Ectodermal cell (in vitro differentiated cells): ENCODE data around the gene WT1. TPM values are rescaled to one million over a fixed set of nuclear protein-coding genes. Genes with fewer than 3 reads are reported as not detected.
"Not testable (repeated sequence)": the region's sequence is repeated elsewhere in the genome, so short reads cannot be mapped to it uniquely, and the experiment has no call there.

Experiments
- H3K27ac ChIP-seq: 2 replicates; pipeline ENCODE4 v1.7.0; 2013; ENCODE audit warnings: mild to moderate bottlenecking, low read depth, low read length; ENCODE audit not compliant: insufficient read depth, poor library complexity, severe bottlenecking
- H3K27me3 ChIP-seq: 2 replicates; pipeline ENCODE4 v1.7.0; 2013; ENCODE audit warnings: mild to moderate bottlenecking, low read length; ENCODE audit not compliant: insufficient read depth, control insufficient read depth, poor library complexity, severe bottlenecking
- H3K36me3 ChIP-seq: one replicate; pipeline ENCODE4 v1.7.0; 2013; ENCODE audit warnings: low read length; ENCODE audit not compliant: control insufficient read depth, insufficient read depth
- H3K4me1 ChIP-seq: one replicate; pipeline ENCODE4 v1.7.0; 2013; ENCODE audit warnings: low read length; ENCODE audit not compliant: control insufficient read depth, insufficient read depth
- H3K4me3 ChIP-seq: 2 replicates; pipeline ENCODE4 v1.7.0; 2013; ENCODE audit warnings: low read depth, low read length, control low read depth; ENCODE audit not compliant: insufficient read depth
- H3K9me3 ChIP-seq: 2 replicates; pipeline ENCODE4 v1.7.0; 2013; ENCODE audit warnings: mild to moderate bottlenecking, low read length, moderate library complexity; ENCODE audit not compliant: control insufficient read depth
- WGBS, 2 experiments: methylation state at CpG; one replicate each; pipeline ENCODE4 v1.1.7; 2013; ENCODE audit warnings: missing lambda C conversion rate in 2 of 2; 5-methylcytosine and 5-hydroxymethylcytosine counted together
- polyA plus RNA-seq, 4 experiments: library from polyadenylated mRNA; stranded (reverse); fragments of 50-300 nt; gene quantifications; one replicate each; pipeline ENCODE4 v1.2.3, GENCODE V29; 2013

WT1 gene
- not detected for polyA plus RNA-seq (2013, experiment 1 of 4)
- polyA plus RNA-seq (2013, experiment 2 of 4): not detected
- polyA plus RNA-seq (2013, experiment 3 of 4): not detected
- not detected for polyA plus RNA-seq (2013, experiment 4 of 4)

DNA sequence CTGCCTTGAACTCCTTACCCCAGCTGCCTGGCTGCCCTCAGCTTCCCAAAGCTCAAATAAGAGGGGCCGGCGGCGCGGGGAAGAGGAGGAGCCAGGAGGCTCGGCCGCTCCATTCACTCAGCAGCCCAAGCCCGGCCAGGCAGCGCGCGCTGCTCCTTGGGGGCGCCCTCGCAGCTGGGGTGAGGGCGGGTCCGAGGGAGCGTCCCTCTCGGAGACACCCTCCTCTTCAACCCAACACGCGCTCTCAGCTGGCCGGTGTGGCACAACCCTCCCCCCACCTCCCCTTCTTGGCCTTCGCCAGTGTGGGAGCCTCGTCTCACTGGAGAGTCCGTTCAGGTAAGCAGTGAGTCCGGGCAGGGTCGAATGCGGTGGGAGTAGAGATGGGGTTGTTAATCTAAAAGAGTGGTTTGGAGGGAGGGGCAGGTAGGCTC, at the start of gene WT1:
Gene WT1 (minus strand): TSS at position 29 of the 431 bp plus-strand sequence.
- no peak within 1 kb of the TSS for H3K4me3 ChIP-seq
- no peaks in the 10 kb centered on the region for H3K9me3 ChIP-seq
- no peaks in the 10 kb centered on the region for H3K36me3 ChIP-seq
- H3K4me1 ChIP-seq: peaks cover 12% of the 10 kb centered on the region
- H3K27me3 ChIP-seq: peaks cover 100% of the 10 kb centered on the region
- WGBS, 2 experiments: 1% methylated on average over 24 to 25 of the region's 25 CpGs
- no peak within 1 kb of the TSS for H3K27ac ChIP-seq

DNA sequence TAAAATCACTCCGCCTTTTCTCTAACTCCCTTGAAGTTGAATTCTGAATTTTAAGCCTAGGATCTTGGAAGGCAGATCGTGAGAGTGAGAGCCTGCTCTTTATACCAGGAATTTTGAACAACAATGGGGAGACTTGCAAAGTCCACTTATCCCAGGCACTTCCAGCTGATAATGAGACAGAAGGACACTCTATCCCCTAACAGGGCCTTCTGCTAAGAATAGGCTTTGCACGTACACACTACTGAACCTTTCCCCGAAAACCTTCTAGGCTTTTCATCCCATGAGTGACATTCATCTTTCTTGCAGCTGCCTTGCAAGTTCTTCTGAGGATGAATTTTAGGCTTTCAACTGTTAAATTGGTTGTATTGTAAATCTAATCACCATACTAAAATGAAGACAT, 44.0 kb upstream of the WT1 start:
- Histone ChIP-seq H3K36me3 (no peaks in the 10 kb centered on the region), H3K27me3 (no peaks in the 10 kb centered on the region), H3K4me3 (no peak overlapping the region), H3K27ac (no peak overlapping the region), H3K4me1 (no peaks in the 10 kb centered on the region), H3K9me3 (no peaks in the 10 kb centered on the region)
- WGBS, 2 experiments: 59 to 67% methylated on average over 4 of the region's 4 CpGs

DNA sequence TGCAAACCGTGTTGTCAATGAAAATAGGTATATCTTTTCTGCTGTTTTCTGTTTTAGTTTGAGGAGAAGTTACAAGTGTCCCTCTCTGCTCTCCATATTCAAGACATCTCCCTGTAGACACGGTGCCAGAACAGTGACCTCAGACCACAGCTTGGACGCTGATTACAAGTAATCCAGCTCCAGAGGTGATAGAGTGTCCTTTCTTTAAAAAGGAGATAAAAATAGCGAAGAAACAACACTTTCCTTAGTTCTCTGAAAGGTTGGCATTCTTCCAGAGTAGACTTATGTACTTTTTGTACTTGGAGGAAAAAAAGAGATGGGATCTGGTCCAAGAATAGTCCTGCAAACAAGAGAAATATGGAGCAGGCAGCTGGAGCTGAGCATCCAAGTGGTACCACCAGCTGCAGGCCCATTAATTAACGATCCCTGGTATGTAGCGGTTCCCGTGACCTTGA, 43.0 kb upstream of the WT1 start:
- Histone ChIP-seq H3K4me1 (no peaks in the 10 kb centered on the region), H3K4me3 (no peak overlapping the region), H3K9me3 (no peaks in the 10 kb centered on the region), H3K36me3 (no peaks in the 10 kb centered on the region), H3K27me3 (no peaks in the 10 kb centered on the region), H3K27ac (no peak overlapping the region)
- WGBS, 2 experiments: 91 to 92% methylated on average over 7 of the region's 7 CpGs

DNA sequence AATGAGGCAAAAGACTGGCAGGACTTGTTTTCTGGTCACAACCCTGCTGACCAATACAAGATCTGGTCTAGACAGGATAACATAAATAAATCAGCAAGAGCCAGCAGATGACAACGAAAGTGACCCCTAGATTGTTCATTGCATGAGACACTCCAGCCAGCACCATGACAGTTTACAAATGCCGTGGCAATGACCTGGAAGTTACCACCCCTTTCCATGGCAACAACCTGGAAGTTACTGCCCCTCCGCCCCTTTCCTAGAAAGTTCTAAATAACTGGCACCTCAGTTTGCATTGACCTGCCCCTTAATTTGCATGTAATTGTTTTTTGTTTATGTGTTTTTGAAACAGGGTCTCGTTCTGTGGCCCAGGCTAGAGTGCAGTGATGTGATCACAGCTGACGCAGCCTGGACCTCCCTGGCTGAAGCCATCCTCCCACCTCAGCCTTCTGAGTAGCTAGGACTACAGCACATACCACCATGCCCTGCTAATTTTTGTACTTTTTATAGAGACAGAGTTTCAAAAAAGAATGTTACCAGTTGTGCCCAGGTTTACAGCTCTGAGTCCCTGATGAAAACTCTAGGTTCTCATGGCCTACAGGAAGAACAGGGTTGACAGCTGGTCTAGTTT, 38.1 kb upstream of the WT1 start:
- Histone ChIP-seq H3K27ac (no peak overlapping the region), H3K9me3 (no peaks in the 10 kb centered on the region), H3K36me3 (no peaks in the 10 kb centered on the region), H3K4me3 (no peak overlapping the region), H3K27me3 (no peaks in the 10 kb centered on the region), H3K4me1 (no peaks in the 10 kb centered on the region)
- 88 to 95% methylated on average over 5 of the region's 5 CpGs for WGBS, 2 experiments

DNA sequence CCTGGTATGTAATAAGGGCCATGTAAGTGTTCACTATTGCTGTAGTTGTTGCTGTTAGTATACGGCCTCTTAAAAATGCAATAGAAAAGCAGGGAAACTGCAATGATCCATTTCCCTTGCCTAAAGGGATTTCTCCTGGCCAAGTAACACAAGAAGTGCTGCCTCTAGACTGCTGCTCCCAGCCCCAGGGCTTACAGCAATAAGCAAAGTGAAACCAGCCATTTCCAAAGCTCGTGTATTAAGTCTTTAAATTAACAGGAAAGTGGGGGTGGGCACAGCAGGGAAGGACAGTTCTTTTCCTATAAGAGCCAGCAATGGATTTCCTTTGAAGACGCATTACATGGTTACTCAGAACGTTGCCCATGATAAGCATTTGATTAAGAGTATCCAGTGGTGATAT, 36.9 kb upstream of the WT1 start:
- no peak overlapping the region for H3K4me3 ChIP-seq
- H3K27ac ChIP-seq: no peak overlapping the region
- H3K36me3 ChIP-seq: no peaks in the 10 kb centered on the region
- no peaks in the 10 kb centered on the region for H3K9me3 ChIP-seq
- no peaks in the 10 kb centered on the region for H3K27me3 ChIP-seq
- no peaks in the 10 kb centered on the region for H3K4me1 ChIP-seq
- WGBS, 2 experiments: 86 to 89% methylated on average over 4 of the region's 4 CpGs

DNA sequence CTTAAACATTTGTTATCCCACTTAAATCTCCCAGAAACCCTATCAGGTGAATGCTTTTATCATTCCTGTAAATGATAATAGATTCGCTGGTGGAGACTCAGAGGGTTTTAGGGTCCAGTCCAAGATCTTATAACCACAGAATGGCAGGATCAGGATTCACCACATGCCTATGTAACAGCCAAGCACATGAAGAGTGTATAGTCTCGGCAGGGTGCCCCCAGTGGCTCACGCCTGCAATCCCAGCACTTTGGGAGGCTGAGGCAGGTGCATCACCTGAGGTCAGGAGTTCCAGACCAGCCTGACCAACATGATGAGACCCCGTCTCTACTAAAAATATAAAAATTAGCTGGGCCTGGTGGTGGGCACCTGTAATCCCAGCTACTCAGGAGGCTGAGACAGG, 36.2 kb upstream of the WT1 start:
- not testable (repeated sequence) for H3K9me3 ChIP-seq, H3K4me1 ChIP-seq, H3K27ac ChIP-seq, H3K36me3 ChIP-seq, H3K4me3 ChIP-seq, H3K27me3 ChIP-seq
- 87 to 88% methylated on average over 4 of the region's 4 CpGs for WGBS, 2 experiments

DNA sequence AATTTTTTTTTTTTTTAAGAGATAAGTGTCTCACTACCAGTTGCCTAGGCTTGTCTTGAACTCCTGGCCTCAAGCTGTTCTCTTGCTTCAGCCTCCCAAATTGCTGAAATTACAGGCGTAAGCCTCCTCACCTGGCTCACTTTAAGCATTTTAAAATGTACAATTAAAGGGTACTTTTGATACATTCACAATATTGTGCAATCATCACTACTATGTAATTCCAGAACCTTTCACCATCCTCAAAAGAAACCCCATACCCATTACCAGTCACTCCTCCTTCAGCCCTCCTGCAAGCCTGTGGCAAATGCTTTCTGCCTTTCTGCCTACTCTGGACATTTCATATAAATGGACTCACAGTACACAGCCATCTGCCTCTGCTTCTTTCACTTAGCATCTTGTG, 34.5 kb upstream of the WT1 start:
- H3K27ac ChIP-seq: no peak overlapping the region
- no peaks in the 10 kb centered on the region for H3K27me3 ChIP-seq
- 92 to 100% methylated on average over 1 of the region's 1 CpG for WGBS, 2 experiments

DNA sequence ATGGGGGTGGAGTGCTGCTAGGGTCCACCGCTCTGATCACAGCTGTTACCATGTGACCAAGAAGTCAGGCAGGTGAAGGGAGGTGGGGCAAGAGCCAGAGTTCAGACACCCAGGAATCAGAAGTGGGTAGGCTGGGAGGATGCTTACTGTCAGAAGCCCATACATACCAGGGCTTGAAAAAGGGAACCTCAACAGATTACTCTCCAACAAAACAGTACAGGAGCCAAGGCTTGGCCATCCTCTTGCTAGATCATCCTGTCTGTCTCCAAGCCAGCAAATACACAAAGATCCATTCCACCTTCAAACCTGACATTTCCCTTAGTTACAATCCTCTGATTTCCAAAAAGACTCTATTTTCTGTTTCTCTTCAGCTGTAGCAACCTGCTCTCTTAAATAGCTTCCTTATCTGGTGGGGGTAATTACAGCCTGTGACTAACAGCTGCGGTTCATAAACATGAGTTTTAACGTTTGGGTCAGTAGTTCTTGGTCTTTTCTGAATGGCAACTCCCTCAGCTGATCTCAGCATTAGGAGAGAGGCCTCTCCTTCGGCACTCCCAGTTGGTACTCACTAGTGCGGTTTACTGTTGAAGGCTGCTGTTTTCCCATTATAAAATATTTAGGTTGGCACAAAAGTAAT, 31.1 kb upstream of the WT1 start:
- no peaks in the 10 kb centered on the region for H3K36me3 ChIP-seq
- no peaks in the 10 kb centered on the region for H3K4me1 ChIP-seq
- H3K9me3 ChIP-seq: no peaks in the 10 kb centered on the region
- no peak overlapping the region for H3K27ac ChIP-seq
- no peaks in the 10 kb centered on the region for H3K27me3 ChIP-seq
- WGBS, 2 experiments: 84% methylated on average over 5 of the region's 5 CpGs
- no peak overlapping the region for H3K4me3 ChIP-seq

More for the DNA sequence above, 34.5 kb upstream of the WT1 start:
- no peak overlapping the region for H3K4me3 ChIP-seq
- no peaks in the 10 kb centered on the region for H3K9me3 ChIP-seq
- no peaks in the 10 kb centered on the region for H3K36me3 ChIP-seq
- no peaks in the 10 kb centered on the region for H3K4me1 ChIP-seq

DNA sequence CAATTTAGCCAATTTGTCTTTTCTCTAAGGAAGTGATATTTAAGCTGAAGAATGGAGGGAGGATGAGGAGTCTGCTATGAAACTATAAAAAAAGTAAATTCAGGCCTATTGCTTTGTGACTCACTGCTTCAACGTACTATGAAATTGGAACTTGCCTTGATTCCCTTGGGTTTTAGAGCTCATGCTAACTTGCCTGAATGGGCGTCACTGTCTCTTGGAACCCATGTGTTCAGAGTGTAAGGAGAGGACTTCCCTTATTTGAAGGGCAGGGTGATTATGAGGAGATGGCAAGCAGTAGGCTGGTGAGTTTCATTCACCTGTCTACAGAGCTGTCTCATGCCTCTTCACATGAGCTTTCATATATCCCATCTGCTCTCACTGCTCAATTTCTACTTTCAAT, 28.7 kb upstream of the WT1 start:
- H3K4me1 ChIP-seq: no peaks in the 10 kb centered on the region
- no peaks in the 10 kb centered on the region for H3K36me3 ChIP-seq
- H3K4me3 ChIP-seq: no peak overlapping the region
- 94 to 99% methylated on average over 2 of the region's 2 CpGs for WGBS, 2 experiments
- no peaks in the 10 kb centered on the region for H3K9me3 ChIP-seq
- H3K27me3 ChIP-seq: no peaks in the 10 kb centered on the region
- H3K27ac ChIP-seq: no peak overlapping the region

DNA sequence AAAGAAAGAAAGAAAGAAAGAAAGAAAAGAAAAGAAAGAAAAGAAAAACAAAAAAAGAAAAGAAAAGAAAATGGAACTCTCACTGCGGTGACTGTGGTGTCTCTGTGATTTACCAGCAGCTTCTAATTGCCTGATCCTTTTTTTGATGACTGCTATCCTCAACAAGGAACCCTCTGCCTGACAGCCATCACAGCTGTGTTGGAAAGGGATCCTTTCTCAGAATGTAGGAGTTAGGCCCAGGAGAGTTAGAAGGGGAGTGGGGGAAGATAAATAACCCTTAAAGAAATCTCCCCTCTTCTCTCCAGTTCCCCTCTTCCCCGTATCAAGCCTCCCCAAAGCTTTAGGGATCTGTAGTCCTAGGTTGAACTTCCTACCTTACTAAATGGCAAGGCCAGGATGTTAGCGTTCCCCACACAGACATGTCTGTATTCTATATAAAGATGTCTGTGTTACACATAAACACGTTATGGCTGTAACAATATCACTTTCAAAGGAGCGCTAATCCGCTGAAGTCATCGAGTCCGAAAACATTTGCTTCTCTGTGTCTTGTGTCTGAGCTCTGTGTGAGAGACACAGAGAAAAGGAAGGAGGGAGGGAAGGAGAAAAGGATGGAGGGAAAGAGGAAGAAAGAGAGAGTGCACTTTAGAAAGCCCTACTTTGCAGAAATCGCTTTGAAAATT, 26.8 kb upstream of the WT1 start:
- Histone ChIP-seq H3K27ac (no peak overlapping the region), H3K27me3 (no peaks in the 10 kb centered on the region), H3K36me3 (no peaks in the 10 kb centered on the region), H3K9me3 (no peaks in the 10 kb centered on the region), H3K4me3 (no peak overlapping the region), H3K4me1 (no peaks in the 10 kb centered on the region)
- 88 to 90% methylated on average over 8 to 9 of the region's 9 CpGs for WGBS, 2 experiments
